Left lobe of liver (tissue), 2 donors: ENCODE results near the gene ECT2. TPM values are rescaled to one million over a fixed set of nuclear protein-coding genes. Genes with fewer than 3 reads are reported as not detected.
"Not testable (repeated sequence)": the region's sequence is repeated elsewhere in the genome, so short reads cannot be mapped to it uniquely, and the experiment has no call there.

Experiments
- ATAC-seq: fragments of 200-7000 bp; cut with Tn5 transposase; one replicate; pipeline ENCODE4 v1.9.1; 2020; ENCODE audit warnings: mild to moderate bottlenecking, moderate library complexity
- DNase-seq: peaks from one replicate; pipeline ENCODE4 v3.0.0-alpha.2; 2020; ENCODE audit warnings: low spot score
- total RNA-seq: library from RNA; stranded (reverse); gene quantifications from one replicate; pipeline ENCODE4 v1.2.1, GENCODE V29; 2021
- donor health status: DM: no; HTN: no; CAD: no; lungs with moderate emphysema.
- donor health status: DM: no; HTN: yes; CAD: no.

The ECT2 gene
- total RNA-seq, 1 donor from 2014 or later: 1.6 TPM

- peak; percentile 29 for ATAC-seq
- DNase-seq: no peak
Observed at GRCh38 chr3:172808969-172809546, 58.5 kb downstream of the ECT2 start.

- no peak for DNase-seq
Observed at GRCh38 chr3:172811099-172811498, 60.6 kb downstream of the ECT2 start.

GRCh38 chr3:172813462-172813861 is 62.9 kb downstream of the ECT2 start:
- no peak for ATAC-seq
- no peak for DNase-seq

More at GRCh38 chr3:172811099-172811498, 60.6 kb downstream of the ECT2 start:
- ATAC-seq: no peak

GRCh38 chr3:172814738-172815137 is 64.2 kb downstream of the ECT2 start:
- DNase-seq: no peak
- no peak for ATAC-seq

- ATAC-seq (no peak), DNase-seq (no peak)
Observed at GRCh38 chr3:172815857-172816256, 65.3 kb downstream of the ECT2 start.

GRCh38 chr3:172816281-172816680 is 65.8 kb downstream of the ECT2 start:
- no peak for ATAC-seq

GRCh38 chr3:172816968-172817367 is 66.4 kb downstream of the ECT2 start:
- no peak for ATAC-seq
- DNase-seq: no peak

More at GRCh38 chr3:172816281-172816680, 65.8 kb downstream of the ECT2 start:
- DNase-seq: no peak

- DNase-seq: no peak
- no peak for ATAC-seq
Observed at GRCh38 chr3:172820492-172820891, 70.0 kb downstream of the ECT2 start.

GRCh38 chr3:172824229-172824628 is 73.7 kb downstream of the ECT2 start:
- ATAC-seq: no peak
- DNase-seq: no peak

- not testable (repeated sequence) for DNase-seq, ATAC-seq
Observed at GRCh38 chr3:172827231-172827630, 76.7 kb downstream of the ECT2 start.

- ATAC-seq: no peak
- DNase-seq: no peak
Observed at GRCh38 chr3:172832983-172833382, 82.5 kb downstream of the ECT2 start.

GRCh38 chr3:172836390-172836997 is 86.0 kb downstream of the ECT2 start:
- ATAC-seq: peak; percentile 60
- DNase-seq: no peak

- DNase-seq (no peak), ATAC-seq (no peak)
Observed at GRCh38 chr3:172839679-172840078, 89.2 kb downstream of the ECT2 start.

- DNase-seq (no peak), ATAC-seq (no peak)
Observed at GRCh38 chr3:172840463-172840862, 89.9 kb downstream of the ECT2 start.

GRCh38 chr3:172840913-172841312 is 90.4 kb downstream of the ECT2 start:
- DNase-seq (no peak), ATAC-seq (no peak)

GRCh38 chr3:172844428-172844827 is 93.9 kb downstream of the ECT2 start:
- no peak for DNase-seq
- ATAC-seq: no peak

GRCh38 chr3:172846103-172846561 is 95.6 kb downstream of the ECT2 start:
- DNase-seq: no peak
- ATAC-seq: no peak

GRCh38 chr3:172846706-172847105 is 96.2 kb downstream of the ECT2 start:
- DNase-seq (no peak), ATAC-seq (no peak)

- no peak for DNase-seq
- ATAC-seq: no peak
Observed at GRCh38 chr3:172847292-172847691, 96.8 kb downstream of the ECT2 start.

- DNase-seq (no peak), ATAC-seq (no peak)
Observed at GRCh38 chr3:172848910-172849309, 98.4 kb downstream of the ECT2 start.

- no peak for DNase-seq
Observed at GRCh38 chr3:172853005-172853404, 102.5 kb downstream of the ECT2 start.

GRCh38 chr3:172853921-172854666 is 103.6 kb downstream of the ECT2 start:
- no peak for DNase-seq
- no peak for ATAC-seq

More at GRCh38 chr3:172853005-172853404, 102.5 kb downstream of the ECT2 start:
- ATAC-seq: no peak
